Fibroblast of the aortic adventitia (primary cell): Measurements from ENCODE around the gene MMRN2. TPM values are rescaled to one million over a fixed set of nuclear protein-coding genes. Genes with fewer than 3 reads are reported as not detected.
"Not testable (repeated sequence)": the region's sequence is repeated elsewhere in the genome, so short reads cannot be mapped to it uniquely, and the experiment has no call there.

Source experiments
- DNase-seq: peaks from one replicate; pipeline ENCODE4 v3.0.0-alpha.2; 2010; ENCODE audit warnings: low read depth
- H3K4me3 ChIP-seq: 2 replicates; pipeline ENCODE4 v1.5.1; 2011; ENCODE audit warnings: low read depth, mild to moderate bottlenecking, control low read depth, low read length, moderate library complexity
- CTCF ChIP-seq: IDR thresholded peaks from 2 replicates; pipeline ENCODE4 v1.5.1; 2011; ENCODE audit warnings: mild to moderate bottlenecking, low read length, control low read depth, inconsistent platforms; ENCODE audit not compliant: insufficient read depth
- total RNA-seq: library from RNA; depleted of rRNA; stranded (reverse); fragments of >200 nt; gene quantifications from 2 replicates; pipeline ENCODE4 v1.2.3, GENCODE V29; 2012; ENCODE audit warnings: low replicate concordance

MMRN2 gene
- total RNA-seq, 1 donor: 5.4 TPM

GRCh38 chr10:86981716-86982115, 24.3 kb upstream of the MMRN2 start:
- no peak for DNase-seq
- TF ChIP-seq CTCF: no peak
- no peak overlapping the region for H3K4me3 ChIP-seq

DNA sequence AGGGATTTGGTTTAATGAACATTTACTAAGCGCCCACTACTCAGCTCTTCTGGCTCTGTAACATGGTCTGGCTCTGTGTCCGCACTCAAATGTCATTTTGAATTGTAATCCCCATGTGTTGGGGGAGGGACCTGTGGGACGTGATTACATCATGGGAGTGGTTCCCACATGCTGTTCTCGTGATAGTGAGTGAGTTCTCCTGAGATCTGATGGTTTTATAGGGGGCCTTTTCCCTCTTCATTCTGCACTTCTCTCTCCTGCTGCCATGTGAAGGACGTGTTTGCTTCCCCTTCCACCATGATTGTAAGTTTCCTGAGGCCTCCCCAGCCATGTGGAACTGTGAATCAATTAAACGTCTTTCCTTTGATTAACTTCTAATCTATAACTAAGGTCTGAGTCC, 23.6 kb upstream of the MMRN2 start:
- DNase-seq, H3K4me3 ChIP-seq: not testable (repeated sequence)

DNA sequence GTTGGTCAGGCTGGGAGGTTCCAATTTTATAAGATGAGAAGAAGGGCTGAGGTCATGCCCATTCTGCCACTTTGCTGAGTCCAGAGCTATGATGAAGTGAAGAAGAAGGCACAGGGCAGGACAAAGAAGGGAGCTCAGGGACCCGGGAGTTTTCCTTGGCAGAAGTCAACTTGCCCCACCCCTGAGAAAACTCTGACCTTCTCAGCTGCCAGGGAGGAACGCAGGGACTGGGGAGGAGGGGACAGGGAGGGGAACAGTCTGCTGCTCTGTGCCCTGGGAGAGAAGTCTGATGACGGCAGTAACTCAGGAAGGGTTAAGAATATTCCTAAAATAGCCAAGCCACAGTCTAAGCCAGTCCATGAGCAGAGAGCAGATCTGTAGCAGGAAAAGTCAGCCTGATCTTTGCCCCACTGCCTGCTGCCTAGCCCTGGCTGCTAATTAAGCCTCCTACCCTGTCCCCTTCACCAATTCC, 22.6 kb upstream of the MMRN2 start:
- no peak for TF ChIP-seq CTCF
- peak; percentile 60 for DNase-seq
- H3K4me3 ChIP-seq: no peak overlapping the region

GRCh38 chr10:86979296-86979818, 21.9 kb upstream of the MMRN2 start:
- no peak for TF ChIP-seq CTCF
- DNase-seq: no peak
- no peak overlapping the region for H3K4me3 ChIP-seq

DNA sequence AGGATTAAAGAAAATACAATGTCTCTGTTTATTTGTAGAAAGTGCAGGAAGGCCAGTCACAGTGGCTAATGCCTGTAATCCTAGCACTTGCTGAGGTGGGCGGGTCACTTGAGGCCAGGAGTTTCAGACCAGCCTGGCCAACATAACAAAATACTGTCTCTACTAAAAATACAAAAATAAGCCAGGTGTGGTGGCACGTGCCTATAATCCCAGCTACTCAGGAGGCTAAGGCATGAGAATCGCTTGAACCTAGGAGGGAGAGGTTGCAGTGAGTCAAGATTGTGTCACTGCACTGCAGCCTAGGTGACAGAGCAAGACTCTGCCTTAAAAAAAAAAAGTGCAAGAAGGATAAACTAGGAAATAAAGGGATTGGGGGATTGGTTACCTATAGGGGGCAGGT, 21.0 kb upstream of the MMRN2 start:
- not testable (repeated sequence) for DNase-seq, H3K4me3 ChIP-seq

GRCh38 chr10:86976362-86977056, 19.1 kb upstream of the MMRN2 start:
- no peak overlapping the region for H3K4me3 ChIP-seq
- DNase-seq: no peak
- TF ChIP-seq CTCF: no peak

GRCh38 chr10:86974484-86974883, 17.1 kb upstream of the MMRN2 start:
- DNase-seq: no peak
- no peak for TF ChIP-seq CTCF
- no peak overlapping the region for H3K4me3 ChIP-seq
